DMS79 treated with DMSO at 0.1 percent for 48 hours (cell line): Measurements from ENCODE around the gene TNFRSF19.

ENCODE experiments used
- DNase-seq: peaks from one replicate; lab custom pipeline; 2025; lab: John Stamatoyannopoulos, UW

TNFRSF19 gene

GRCh38 chr13:23686948-23687347 is 116.7 kb downstream of the TNFRSF19 start:
- DNase-seq = no peak

- no peak for DNase-seq
Measured at GRCh38 chr13:23687614-23688013, 117.4 kb downstream of the TNFRSF19 start.

- DNase-seq = no peak
Measured at GRCh38 chr13:23688336-23688735, 118.1 kb downstream of the TNFRSF19 start.

GRCh38 chr13:23690668-23691067 is 120.5 kb downstream of the TNFRSF19 start:
- DNase-seq = no peak

- DNase-seq = no peak
Measured at GRCh38 chr13:23692816-23693215, 122.6 kb downstream of the TNFRSF19 start.

- DNase-seq = no peak
Measured at GRCh38 chr13:23695196-23695595, 125.0 kb downstream of the TNFRSF19 start.

GRCh38 chr13:23695711-23696464 is 125.7 kb downstream of the TNFRSF19 start:
- DNase-seq = no peak

- DNase-seq = no peak
Measured at GRCh38 chr13:23696610-23697009, 126.4 kb downstream of the TNFRSF19 start.

GRCh38 chr13:23697772-23698313 is 127.6 kb downstream of the TNFRSF19 start:
- no peak for DNase-seq

GRCh38 chr13:23699271-23699670 is 129.1 kb downstream of the TNFRSF19 start:
- DNase-seq = no peak

- DNase-seq = no peak
Measured at GRCh38 chr13:23701186-23701585, 131.0 kb downstream of the TNFRSF19 start.

- no peak for DNase-seq
Measured at GRCh38 chr13:23701636-23702035, 131.4 kb downstream of the TNFRSF19 start.

- DNase-seq = no peak
Measured at GRCh38 chr13:23703246-23703860, 133.1 kb downstream of the TNFRSF19 start.

- DNase-seq = no peak
Measured at GRCh38 chr13:23705583-23705982, 135.4 kb downstream of the TNFRSF19 start.

GRCh38 chr13:23707674-23708073 is 137.5 kb downstream of the TNFRSF19 start:
- no peak for DNase-seq

- DNase-seq = no peak
Measured at GRCh38 chr13:23709536-23709935, 139.3 kb downstream of the TNFRSF19 start.

- DNase-seq = no peak
Measured at GRCh38 chr13:23710366-23710765, 140.2 kb downstream of the TNFRSF19 start.

GRCh38 chr13:23711355-23711754 is 141.1 kb downstream of the TNFRSF19 start:
- DNase-seq = no peak

GRCh38 chr13:23714672-23715071 is 144.5 kb downstream of the TNFRSF19 start:
- DNase-seq = no peak

- no peak for DNase-seq
Measured at GRCh38 chr13:23715092-23715761, 145.0 kb downstream of the TNFRSF19 start.

GRCh38 chr13:23715762-23716235 is 145.6 kb downstream of the TNFRSF19 start:
- DNase-seq = no peak

- no peak for DNase-seq
Measured at GRCh38 chr13:23716401-23716800, 146.2 kb downstream of the TNFRSF19 start.

- no peak for DNase-seq
Measured at GRCh38 chr13:23718996-23719395, 148.8 kb downstream of the TNFRSF19 start.
